Stimulated activated CD8-positive, alpha-beta memory T cell treated with anti-CD3 and anti-CD28 coated beads, Interleukin-7, amount 100 ng/mL, for 4 hours (primary cell): ENCODE results near the gene BRAF.
"Not testable (repeated sequence)": the region's sequence is repeated elsewhere in the genome, so short reads cannot be mapped to it uniquely, and the experiment has no call there.

Experiments used
- DNase-seq, 2 donors: peaks; one replicate each; pipeline ENCODE4 v3.0.0-alpha.2; 2020; ENCODE audit warnings: low read depth in 2 of 2

Gene BRAF

GRCh38 chr7:140681766-140682165 lies 243.0 kb downstream of the BRAF start:
- DNase-seq: no peak

GRCh38 chr7:140680886-140681285 lies 243.8 kb downstream of the BRAF start:
- no peak for DNase-seq

- no peak for DNase-seq
Observed at GRCh38 chr7:140679186-140679585, 245.5 kb downstream of the BRAF start.

- no peak for DNase-seq
Observed at GRCh38 chr7:140678816-140679130, 246.0 kb downstream of the BRAF start.

GRCh38 chr7:140678081-140678815 lies 246.5 kb downstream of the BRAF start:
- no peak for DNase-seq

GRCh38 chr7:140677496-140677895 lies 247.2 kb downstream of the BRAF start:
- no peak for DNase-seq

- DNase-seq: not testable (repeated sequence)
Observed at GRCh38 chr7:140676956-140677355, 247.8 kb downstream of the BRAF start.

- DNase-seq: no peak
Observed at GRCh38 chr7:140676306-140676705, 248.4 kb downstream of the BRAF start.

GRCh38 chr7:140675726-140676125 lies 249.0 kb downstream of the BRAF start:
- no peak for DNase-seq

- DNase-seq: no peak
Observed at GRCh38 chr7:140674899-140675701, 249.6 kb downstream of the BRAF start.

- no peak for DNase-seq
Observed at GRCh38 chr7:140674356-140674800, 250.4 kb downstream of the BRAF start.

- DNase-seq: no peak
Observed at GRCh38 chr7:140673774-140674155, 251.0 kb downstream of the BRAF start.

- peak; percentile 9 to 50 for DNase-seq
Observed at GRCh38 chr7:140673063-140673773, 251.5 kb downstream of the BRAF start.

- peak; percentile 25 to 59 for DNase-seq
Observed at GRCh38 chr7:140672382-140673062, 252.2 kb downstream of the BRAF start, which contains the start of gene ADCK2. ADCK2 (plus strand) TSS chr7:140672945; CDS start chr7:140673331, 386 bp downstream.

GRCh38 chr7:140671966-140672365 lies 252.8 kb downstream of the BRAF start:
- DNase-seq: no peak

- no peak for DNase-seq
Observed at GRCh38 chr7:140670343-140670935, 254.3 kb downstream of the BRAF start.

GRCh38 chr7:140669862-140670261 lies 254.9 kb downstream of the BRAF start:
- not testable (repeated sequence) for DNase-seq

- no peak for DNase-seq
Observed at GRCh38 chr7:140669352-140669751, 255.4 kb downstream of the BRAF start.
